K562 (cell line): ENCODE measurements around the gene CTSZ.

Experiments used
- EGR1 ChIP-seq: fragments of 450-650 bp; conservative IDR thresholded peaks from 2 replicates; pipeline ENCODE4 v1.6.1; 2017; ENCODE audit warnings: mild to moderate bottlenecking
- MTA2 ChIP-seq: fragments of 450-650 bp; IDR thresholded peaks from 2 replicates; pipeline ENCODE4 v1.6.1; 2016; ENCODE audit warnings: low read depth
- POLR2A ChIP-seq: fragments of 450-650 bp; conservative IDR thresholded peaks from 2 replicates; pipeline ENCODE4 v1.6.1; 2016
- THRAP3 ChIP-seq: fragments of 450-650 bp; IDR thresholded peaks from 2 replicates; pipeline ENCODE4 v1.6.1; 2016; ENCODE audit warnings: mild to moderate bottlenecking, inconsistent platforms, borderline replicate concordance
- ZBTB7A ChIP-seq: IDR thresholded peaks from 2 replicates; pipeline ENCODE4 v1.6.1; 2011; ENCODE audit warnings: low read depth, mild to moderate bottlenecking, low read length, moderate library complexity, borderline replicate concordance; ENCODE audit not compliant: control insufficient read depth
- TF ChIP-seq, protein P1 (sequence below), 3 experiments: IDR thresholded peaks in 2 of 3; conservative IDR thresholded peaks in 1 of 3; 2 replicates each; pipeline ENCODE4 v1.5.1; 2011 to 2012; ENCODE audit warnings: low read length in 3 of 3, mild to moderate bottlenecking in 3 of 3, control low read depth in 2 of 3, improper control_type of control experiment in 1 of 3, inconsistent platforms in 1 of 3, low read depth in 1 of 3, mixed read lengths in 1 of 3, moderate library complexity in 1 of 3; ENCODE audit not compliant: insufficient read depth in 2 of 3
- TF ChIP-seq, protein P2 (sequence below): sonication (generic); formaldehyde crosslinking; IDR thresholded peaks from 2 replicates; pipeline ENCODE4 v1.9.0; 2022; ENCODE audit warnings: mild to moderate bottlenecking, missing genetic modification reagents

DNA sequence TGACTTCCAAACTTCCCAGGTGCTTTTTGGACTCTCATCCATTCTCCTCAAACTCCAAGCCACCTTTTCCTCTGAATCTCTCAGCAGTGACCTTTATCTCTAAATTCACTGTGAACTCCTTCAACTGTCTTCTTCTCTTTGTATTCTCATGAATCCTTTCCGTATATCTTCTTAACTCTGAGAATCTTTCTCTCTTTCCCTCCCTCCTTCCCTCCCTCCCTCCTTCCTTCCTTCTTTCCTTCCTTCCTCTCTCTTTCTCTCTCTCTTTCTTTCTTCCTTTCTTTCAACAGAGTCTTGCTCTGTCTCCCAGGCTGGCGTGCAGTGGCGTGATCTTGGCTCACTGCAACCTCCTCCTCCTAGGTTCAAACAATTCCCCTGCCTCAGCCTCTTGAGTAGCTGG lies 39.8 kb upstream of the CTSZ start:
- TF ChIP-seq, protein P1, sequence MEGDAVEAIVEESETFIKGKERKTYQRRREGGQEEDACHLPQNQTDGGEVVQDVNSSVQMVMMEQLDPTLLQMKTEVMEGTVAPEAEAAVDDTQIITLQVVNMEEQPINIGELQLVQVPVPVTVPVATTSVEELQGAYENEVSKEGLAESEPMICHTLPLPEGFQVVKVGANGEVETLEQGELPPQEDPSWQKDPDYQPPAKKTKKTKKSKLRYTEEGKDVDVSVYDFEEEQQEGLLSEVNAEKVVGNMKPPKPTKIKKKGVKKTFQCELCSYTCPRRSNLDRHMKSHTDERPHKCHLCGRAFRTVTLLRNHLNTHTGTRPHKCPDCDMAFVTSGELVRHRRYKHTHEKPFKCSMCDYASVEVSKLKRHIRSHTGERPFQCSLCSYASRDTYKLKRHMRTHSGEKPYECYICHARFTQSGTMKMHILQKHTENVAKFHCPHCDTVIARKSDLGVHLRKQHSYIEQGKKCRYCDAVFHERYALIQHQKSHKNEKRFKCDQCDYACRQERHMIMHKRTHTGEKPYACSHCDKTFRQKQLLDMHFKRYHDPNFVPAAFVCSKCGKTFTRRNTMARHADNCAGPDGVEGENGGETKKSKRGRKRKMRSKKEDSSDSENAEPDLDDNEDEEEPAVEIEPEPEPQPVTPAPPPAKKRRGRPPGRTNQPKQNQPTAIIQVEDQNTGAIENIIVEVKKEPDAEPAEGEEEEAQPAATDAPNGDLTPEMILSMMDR (IDR thresholded peaks at IDR 0.05 in 2 of 3, conservative IDR thresholded peaks at IDR 0.05 in 1 of 3; ENCODE audit: insufficient read depth in 2 of 3, low read depth in 1 of 3, low read length in 3 of 3), result no peak
- no peak for TF ChIP-seq POLR2A
- TF ChIP-seq, protein P2, sequence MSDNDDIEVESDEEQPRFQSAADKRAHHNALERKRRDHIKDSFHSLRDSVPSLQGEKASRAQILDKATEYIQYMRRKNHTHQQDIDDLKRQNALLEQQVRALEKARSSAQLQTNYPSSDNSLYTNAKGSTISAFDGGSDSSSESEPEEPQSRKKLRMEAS, result no peak
- TF ChIP-seq EGR1, result no peak
- no peak for TF ChIP-seq ZBTB7A
- no peak for TF ChIP-seq THRAP3
- TF ChIP-seq MTA2, result no peak
